ENCODE data around the gene LHX5. TPM values are rescaled to one million over a fixed set of nuclear protein-coding genes. Genes with fewer than 3 reads are reported as not detected.

LHX5 gene
- total RNA-seq, 1 donor from 2014 or later: 0.25 TPM

GRCh38 chr12:113436993-113437728 is 34.5 kb downstream of the LHX5 start:
- Histone ChIP-seq H3K79me2 (ENCODE audit: insufficient read depth, low read length) (no peaks in the 10 kb centered on the region), H4K20me1 (ENCODE audit: insufficient read depth, low read length) (no peaks in the 10 kb centered on the region), H3K36me3 (ENCODE audit: insufficient read depth, low read length) (no peaks in the 10 kb centered on the region), H3K9ac (ENCODE audit: low read length) (no peak overlapping the region), H3K9me3 (ENCODE audit: insufficient read depth, low read depth, low read length) (no peaks in the 10 kb centered on the region), H3K4me1 (ENCODE audit: insufficient read depth, low read length) (no peaks in the 10 kb centered on the region), H3K27ac (ENCODE audit: low read depth, low read length) (no peak overlapping the region), H3K4me3 (ENCODE audit: insufficient read depth, low read depth, low read length) (no peak overlapping the region), H2AFZ (ENCODE audit: low read depth, low read length) (no peak overlapping the region), H3K4me2 (ENCODE audit: low read length) (no peak overlapping the region), H3K27me3 (ENCODE audit: insufficient read depth, low read length) (peaks cover 8% of the 10 kb centered on the region)
- no peaks in the 10 kb centered on the region for H3K36me3 Mint-ChIP-seq (ENCODE audit: low read depth, unreplicated experiment)
- FAIRE-seq (no peak), DNase-seq (ENCODE audit: low read depth) (no peak)
- H3K4me1 Mint-ChIP-seq (ENCODE audit: low read depth, unreplicated experiment): peaks cover 2% of the 10 kb centered on the region
- H3K4me3 Mint-ChIP-seq (ENCODE audit: unreplicated experiment): no peak overlapping the region
- TF ChIP-seq CTCF (IDR thresholded peaks at IDR 0.05; ENCODE audit: insufficient read depth, low read depth, low read length): no peak
- no peak for TF ChIP-seq EZH2 (IDR thresholded peaks at IDR 0.05; ENCODE audit: insufficient read depth, low read length)
- H3K27me3 Mint-ChIP-seq (ENCODE audit: low read depth, unreplicated experiment): peaks cover 8% of the 10 kb centered on the region
- H3K27ac Mint-ChIP-seq (ENCODE audit: unreplicated experiment): no peak overlapping the region
- H3K9me3 Mint-ChIP-seq (ENCODE audit: unreplicated experiment): peaks cover 1% of the 10 kb centered on the region

- no peak for TF ChIP-seq EZH2 (IDR thresholded peaks at IDR 0.05; ENCODE audit: insufficient read depth, low read length)
- TF ChIP-seq CTCF (IDR thresholded peaks at IDR 0.05; ENCODE audit: insufficient read depth, low read depth, low read length): no peak
- Histone ChIP-seq H3K4me2 (ENCODE audit: low read length) (no peak overlapping the region), H3K4me3 (ENCODE audit: insufficient read depth, low read depth, low read length) (no peak overlapping the region), H3K79me2 (ENCODE audit: insufficient read depth, low read length) (no peaks in the 10 kb centered on the region), H3K9ac (ENCODE audit: low read length) (no peak overlapping the region), H3K36me3 (ENCODE audit: insufficient read depth, low read length) (no peaks in the 10 kb centered on the region), H3K27me3 (ENCODE audit: insufficient read depth, low read length) (peaks cover 6% of the 10 kb centered on the region), H3K4me1 (ENCODE audit: insufficient read depth, low read length) (no peaks in the 10 kb centered on the region), H2AFZ (ENCODE audit: low read depth, low read length) (no peak overlapping the region), H3K9me3 (ENCODE audit: insufficient read depth, low read depth, low read length) (no peaks in the 10 kb centered on the region), H4K20me1 (ENCODE audit: insufficient read depth, low read length) (no peaks in the 10 kb centered on the region), H3K27ac (ENCODE audit: low read depth, low read length) (no peak overlapping the region)
- DNase-seq (ENCODE audit: low read depth) (no peak), FAIRE-seq (no peak)
- Mint-ChIP-seq H3K36me3 (ENCODE audit: low read depth, unreplicated experiment) (no peaks in the 10 kb centered on the region), H3K27me3 (ENCODE audit: low read depth, unreplicated experiment) (peaks cover 8% of the 10 kb centered on the region), H3K4me3 (ENCODE audit: unreplicated experiment) (no peak overlapping the region), H3K27ac (ENCODE audit: unreplicated experiment) (no peak overlapping the region), H3K9me3 (ENCODE audit: unreplicated experiment) (peaks cover 1% of the 10 kb centered on the region), H3K4me1 (ENCODE audit: low read depth, unreplicated experiment) (peaks cover 2% of the 10 kb centered on the region)
These were observed 35.1 kb downstream of the LHX5 start for GRCh38 chr12:113436586-113436985.

- H3K9me3 Mint-ChIP-seq (ENCODE audit: unreplicated experiment): peaks cover 1% of the 10 kb centered on the region
- TF ChIP-seq EZH2 (IDR thresholded peaks at IDR 0.05; ENCODE audit: insufficient read depth, low read length): no peak
- no peak for TF ChIP-seq CTCF (IDR thresholded peaks at IDR 0.05; ENCODE audit: insufficient read depth, low read depth, low read length)
These were observed 36.3 kb downstream of the LHX5 start for GRCh38 chr12:113435367-113435766.

More at GRCh38 chr12:113435367-113435766, 36.3 kb downstream of the LHX5 start:
- Mint-ChIP-seq H3K27me3 (ENCODE audit: low read depth, unreplicated experiment) (peaks cover 13% of the 10 kb centered on the region), H3K36me3 (ENCODE audit: low read depth, unreplicated experiment) (peaks cover 2% of the 10 kb centered on the region), H3K27ac (ENCODE audit: unreplicated experiment) (no peak overlapping the region), H3K4me1 (ENCODE audit: low read depth, unreplicated experiment) (peaks cover 2% of the 10 kb centered on the region), H3K4me3 (ENCODE audit: unreplicated experiment) (no peak overlapping the region)
- no peaks in the 10 kb centered on the region for H4K20me1 ChIP-seq (ENCODE audit: insufficient read depth, low read length)
- no peaks in the 10 kb centered on the region for H3K9me3 ChIP-seq (ENCODE audit: insufficient read depth, low read depth, low read length)
- no peaks in the 10 kb centered on the region for H3K79me2 ChIP-seq (ENCODE audit: insufficient read depth, low read length)
- H3K27me3 ChIP-seq (ENCODE audit: insufficient read depth, low read length): no peaks in the 10 kb centered on the region
- no peak overlapping the region for H3K27ac ChIP-seq (ENCODE audit: low read depth, low read length)
- no peak overlapping the region for H3K4me3 ChIP-seq (ENCODE audit: insufficient read depth, low read depth, low read length)
- no peak overlapping the region for H2AFZ ChIP-seq (ENCODE audit: low read depth, low read length)
- H3K36me3 ChIP-seq (ENCODE audit: insufficient read depth, low read length): no peaks in the 10 kb centered on the region
- FAIRE-seq (no peak), DNase-seq (ENCODE audit: low read depth) (no peak)
- no peak overlapping the region for H3K4me2 ChIP-seq (ENCODE audit: low read length)
- H3K9ac ChIP-seq (ENCODE audit: low read length): no peak overlapping the region
- no peaks in the 10 kb centered on the region for H3K4me1 ChIP-seq (ENCODE audit: insufficient read depth, low read length)

Data from astrocyte (in vitro differentiated cells and primary cell).